Measurements from ENCODE around the gene CAMKV. TPM values are rescaled to one million over a fixed set of nuclear protein-coding genes. Genes with fewer than 3 reads are reported as not detected.
"Not testable (repeated sequence)": the region's sequence is repeated elsewhere in the genome, so short reads cannot be mapped to it uniquely, and the experiment has no call there.

The CAMKV gene
- total RNA-seq, 4 donors from 2014 or later: not detected

DNA sequence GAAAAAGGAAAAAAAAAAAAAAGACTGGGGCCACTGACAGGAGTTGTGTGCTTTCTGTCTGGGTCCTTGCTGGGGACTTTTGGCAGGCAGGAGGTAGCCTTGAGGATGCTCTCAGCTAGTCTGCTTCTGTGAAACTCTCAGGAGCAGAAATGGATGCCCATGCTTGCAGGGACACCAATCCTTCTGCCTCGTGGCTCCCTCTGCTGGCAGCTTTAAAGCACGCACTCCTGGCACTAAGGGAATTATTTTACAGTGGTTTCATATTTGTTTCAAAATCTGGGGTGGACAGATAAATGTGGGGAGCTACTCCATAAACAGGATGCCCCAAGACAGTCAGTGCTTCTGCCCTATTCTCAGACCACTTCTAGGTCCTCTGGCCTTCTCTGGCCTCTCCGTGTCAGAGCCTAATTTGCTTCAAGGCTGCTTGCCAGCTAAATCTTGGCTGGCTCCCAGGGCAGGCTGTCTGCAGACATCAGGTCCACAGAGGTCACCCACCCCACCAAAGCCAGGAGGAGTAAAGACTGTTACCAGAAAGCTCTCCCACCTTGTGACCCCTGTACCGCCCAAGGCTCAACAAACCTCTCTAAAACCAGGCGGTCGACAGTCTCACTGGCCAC is 30.4 kb downstream of the CAMKV start:
- no peak overlapping the region for H3K4me3 ChIP-seq
- 0 to 56% methylated on average over 1 to 3 of the region's 6 CpGs for WGBS, 2 donors (ENCODE audit: low coverage in 1 of 2)
- ATAC-seq: peak; percentile 82
- H3K9me3 ChIP-seq: no peaks in the 10 kb centered on the region
- peak overlapping the region in 2 of 4 donors; percentile 41 to 58 for H3K27ac ChIP-seq
- H3K4me1 ChIP-seq: peaks cover 0 to 31% (median 10%) of the 10 kb centered on the region in 3 donors
- H3K27me3 ChIP-seq: no peaks in the 10 kb centered on the region
- H3K36me3 ChIP-seq: peaks cover 0 to 5% of the 10 kb centered on the region in 2 donors
- no peak for TF ChIP-seq EP300 (IDR thresholded peaks at IDR 0.05)
- TF ChIP-seq, protein P1, sequence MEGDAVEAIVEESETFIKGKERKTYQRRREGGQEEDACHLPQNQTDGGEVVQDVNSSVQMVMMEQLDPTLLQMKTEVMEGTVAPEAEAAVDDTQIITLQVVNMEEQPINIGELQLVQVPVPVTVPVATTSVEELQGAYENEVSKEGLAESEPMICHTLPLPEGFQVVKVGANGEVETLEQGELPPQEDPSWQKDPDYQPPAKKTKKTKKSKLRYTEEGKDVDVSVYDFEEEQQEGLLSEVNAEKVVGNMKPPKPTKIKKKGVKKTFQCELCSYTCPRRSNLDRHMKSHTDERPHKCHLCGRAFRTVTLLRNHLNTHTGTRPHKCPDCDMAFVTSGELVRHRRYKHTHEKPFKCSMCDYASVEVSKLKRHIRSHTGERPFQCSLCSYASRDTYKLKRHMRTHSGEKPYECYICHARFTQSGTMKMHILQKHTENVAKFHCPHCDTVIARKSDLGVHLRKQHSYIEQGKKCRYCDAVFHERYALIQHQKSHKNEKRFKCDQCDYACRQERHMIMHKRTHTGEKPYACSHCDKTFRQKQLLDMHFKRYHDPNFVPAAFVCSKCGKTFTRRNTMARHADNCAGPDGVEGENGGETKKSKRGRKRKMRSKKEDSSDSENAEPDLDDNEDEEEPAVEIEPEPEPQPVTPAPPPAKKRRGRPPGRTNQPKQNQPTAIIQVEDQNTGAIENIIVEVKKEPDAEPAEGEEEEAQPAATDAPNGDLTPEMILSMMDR (IDR thresholded peaks at IDR 0.05): peak in 3 of 4 experiments; percentile 93
- TF ChIP-seq POLR2A (IDR thresholded peaks at IDR 0.05): no peak
- peak; percentile 42 for TF ChIP-seq POLR2AphosphoS5 (IDR thresholded peaks at IDR 0.05)

DNA sequence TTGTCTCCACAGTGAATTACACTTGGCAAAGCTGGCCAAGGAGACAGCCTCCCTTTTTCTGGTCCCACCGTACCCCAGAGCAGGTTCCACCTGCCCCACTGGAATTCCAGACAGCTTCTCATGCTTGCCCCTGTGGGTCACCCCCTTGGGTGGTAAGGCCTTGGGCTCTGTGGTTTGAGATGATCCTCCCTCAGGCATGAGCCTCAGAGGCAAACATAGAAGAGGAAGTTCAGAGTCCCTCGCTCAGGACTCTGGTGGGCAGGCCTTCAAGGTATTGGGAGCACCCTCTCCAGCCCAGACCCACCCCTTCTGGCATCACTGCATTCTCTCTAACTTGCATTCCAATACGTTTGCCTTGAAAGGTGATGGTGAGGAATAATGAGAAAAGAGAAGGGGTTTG is 38.4 kb downstream of the CAMKV start:
- no peaks in the 10 kb centered on the region for H3K27me3 ChIP-seq
- TF ChIP-seq EP300 (IDR thresholded peaks at IDR 0.05) (no peak), POLR2AphosphoS5 (IDR thresholded peaks at IDR 0.05) (no peak), POLR2A (IDR thresholded peaks at IDR 0.05) (no peak)
- TF ChIP-seq, protein P1 (IDR thresholded peaks at IDR 0.05): no peak
- H3K36me3 ChIP-seq: peaks cover 0 to 23% of the 10 kb centered on the region in 2 donors
- no peak overlapping the region for H3K27ac ChIP-seq
- WGBS, 2 donors (ENCODE audit: low coverage in 1 of 2): 71% methylated on average over 2 of the region's 3 CpGs; no CpG with 5 or more reads in 1 of the 2 donors
- no peaks in the 10 kb centered on the region for H3K4me1 ChIP-seq
- no peaks in the 10 kb centered on the region for H3K9me3 ChIP-seq
- no peak for ATAC-seq
- no peak overlapping the region for H3K4me3 ChIP-seq

DNA sequence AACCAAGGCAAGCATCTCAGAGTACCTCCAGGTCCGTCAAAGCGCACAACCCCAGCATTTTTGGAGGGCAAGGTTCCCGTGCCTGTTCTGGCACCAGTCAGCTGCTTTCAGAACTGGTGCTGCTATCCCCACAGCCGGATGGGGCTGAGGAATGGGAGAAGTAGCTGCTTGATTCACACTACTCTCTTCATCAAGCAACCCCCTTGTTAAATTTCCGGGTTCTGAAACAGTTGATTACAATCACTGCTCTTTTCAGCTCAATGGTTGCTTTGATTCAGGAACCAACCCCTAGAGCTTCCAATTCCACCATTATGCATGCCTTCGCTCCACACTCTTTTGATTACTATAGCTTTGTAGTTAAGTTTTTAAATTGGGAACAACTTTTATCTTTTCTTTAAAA is 43.7 kb downstream of the CAMKV start:
- H3K27me3 ChIP-seq: no peaks in the 10 kb centered on the region
- no peak overlapping the region for H3K4me3 ChIP-seq
- no peaks in the 10 kb centered on the region for H3K9me3 ChIP-seq
- peaks cover 0 to 14% of the 10 kb centered on the region in 2 donors for H3K36me3 ChIP-seq
- WGBS, 2 donors (ENCODE audit: low coverage in 1 of 2): 64 to 77% methylated on average over 5 of the region's 6 CpGs
- H3K27ac ChIP-seq: no peak overlapping the region
- no peak for TF ChIP-seq EP300 (IDR thresholded peaks at IDR 0.05)
- no peak for ATAC-seq
- H3K4me1 ChIP-seq: no peaks in the 10 kb centered on the region

DNA sequence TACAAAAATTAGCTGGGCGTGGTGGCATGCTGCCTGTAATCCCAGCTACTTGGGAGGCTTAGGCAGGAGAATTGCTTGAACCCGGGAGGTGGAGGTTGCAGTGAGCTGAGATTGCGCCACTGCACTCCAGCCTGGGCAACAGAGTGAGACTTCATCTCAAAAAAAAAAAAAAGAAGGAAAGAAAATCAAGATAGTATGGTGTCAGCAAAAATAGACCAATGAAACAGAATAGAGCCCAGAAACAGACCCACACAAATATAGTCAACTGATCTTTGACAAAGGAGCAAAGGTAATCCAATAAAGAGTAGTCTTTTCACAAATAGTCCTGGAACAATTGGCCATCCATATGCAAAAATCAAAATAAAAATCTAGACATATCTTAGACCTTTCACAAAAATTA is 46.6 kb downstream of the CAMKV start:
- H3K27ac ChIP-seq, H3K4me3 ChIP-seq, H3K4me1 ChIP-seq, H3K36me3 ChIP-seq, ATAC-seq, H3K27me3 ChIP-seq, H3K9me3 ChIP-seq: not testable (repeated sequence)
- 59% methylated on average over 3 of the region's 3 CpGs; no CpG with 5 or more reads in 1 of the 2 donors for WGBS, 2 donors (ENCODE audit: low coverage in 1 of 2)

DNA sequence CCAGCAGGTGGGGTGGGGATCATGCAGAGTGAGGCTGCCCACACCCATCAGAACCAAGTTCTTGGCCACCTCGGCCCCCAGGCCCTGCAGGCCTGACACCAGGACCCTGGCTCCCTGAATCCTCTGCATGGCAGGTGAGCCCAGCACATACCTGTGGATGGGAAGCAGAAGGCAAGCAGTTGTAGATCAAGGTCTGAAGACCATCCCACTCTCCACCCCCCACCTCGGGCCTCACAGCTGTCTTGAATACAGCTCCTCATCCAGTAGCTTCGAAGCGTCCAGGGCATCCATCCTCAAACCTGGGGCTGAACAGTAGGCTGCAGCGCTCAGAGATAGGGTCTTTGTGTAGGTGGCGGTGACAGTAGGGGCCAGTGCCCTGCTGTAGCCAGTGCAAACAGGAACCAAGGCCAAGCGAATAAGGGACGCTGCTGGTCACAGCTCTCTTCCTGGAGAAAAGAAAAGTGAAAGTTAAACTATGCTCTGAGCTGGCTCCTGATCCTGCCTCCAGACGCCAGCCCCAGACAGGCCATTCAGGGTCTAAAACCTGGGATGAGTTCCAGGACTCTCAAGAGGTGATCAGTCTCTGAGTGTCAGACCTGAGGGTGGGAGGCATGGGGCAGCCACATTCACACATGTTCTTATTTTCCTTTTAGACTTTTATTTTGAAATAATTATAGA is 56.1 kb downstream of the CAMKV start, which contains the start of gene UBA7:
TSS of gene UBA7 (minus strand) at position 457 of the 678 bp plus-strand sequence. CDS start at position 291, 166 bp downstream.
- TF ChIP-seq POLR2A (IDR thresholded peaks at IDR 0.05) (no peak), POLR2AphosphoS5 (IDR thresholded peaks at IDR 0.05) (peak; percentile 23)
- Histone ChIP-seq H3K4me3 (peak within 1 kb of the TSS; percentile 39 to 56), H3K9me3 (no peaks in the 10 kb centered on the region), H3K27me3 (no peaks in the 10 kb centered on the region), H3K36me3 (peaks cover 0 to 38% of the 10 kb centered on the region in 2 donors), H3K27ac (peak within 1 kb of the TSS in 3 of 4 donors; percentile 81 to 84 (median 83)), H3K4me1 (peaks cover 0 to 42% (median 14%) of the 10 kb centered on the region in 3 donors)
- peak; percentile 81 for ATAC-seq
- WGBS, 2 donors (ENCODE audit: low coverage in 1 of 2): 0% methylated on average over 3 of the region's 9 CpGs; no CpG with 5 or more reads in 1 of the 2 donors

DNA sequence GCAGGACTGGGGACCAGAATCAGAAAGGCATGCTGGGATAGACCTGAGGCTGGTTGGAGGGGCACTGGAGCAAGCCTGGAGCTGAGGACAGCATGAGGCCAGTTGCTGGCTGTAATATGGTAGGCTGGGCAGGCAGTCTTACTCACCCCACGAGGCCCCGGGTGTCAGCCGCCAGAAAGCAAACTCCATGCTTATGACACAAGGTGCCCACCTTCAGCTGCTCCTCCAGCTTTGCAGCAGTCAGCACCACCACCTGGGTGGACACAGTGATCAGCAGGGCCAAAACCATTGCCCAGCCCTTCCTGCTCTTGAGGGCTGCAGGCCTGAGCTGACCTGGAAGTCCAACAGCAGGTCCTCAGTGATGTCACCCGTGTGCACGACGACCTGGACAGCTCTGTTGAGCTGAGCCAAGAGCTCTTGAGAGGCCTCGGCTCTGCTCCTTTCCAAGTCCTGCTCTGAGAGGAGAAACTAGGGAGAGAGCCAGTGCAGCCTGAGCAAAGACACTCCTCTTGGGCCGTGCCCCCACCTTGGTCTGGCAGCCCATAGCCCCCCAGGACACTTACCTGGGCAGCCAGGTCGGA is 56.7 kb downstream of the CAMKV start:
- no peak for TF ChIP-seq POLR2AphosphoS5 (IDR thresholded peaks at IDR 0.05)
- H3K4me3 ChIP-seq: peak overlapping the region; percentile 39 to 56
- H3K27me3 ChIP-seq: no peaks in the 10 kb centered on the region
- WGBS, 2 donors (ENCODE audit: low coverage in 1 of 2): no CpG with 5 or more reads among the region's 9 CpGs
- H3K36me3 ChIP-seq: peaks cover 0 to 44% of the 10 kb centered on the region in 2 donors
- ATAC-seq: peak; percentile 8
- H3K9me3 ChIP-seq: no peaks in the 10 kb centered on the region
- H3K27ac ChIP-seq: peak overlapping the region in 3 of 4 donors; percentile 81 to 84 (median 83)
- peaks cover 0 to 48% (median 14%) of the 10 kb centered on the region in 3 donors for H3K4me1 ChIP-seq

Small RNA genes within 50 kb of the gene (small RNA-seq; reads per million reads assigned to genes)
- 0 reads per million in 4 donors for gene RN7SL217P

Other genes with a start within 250 kb of the CAMKV start
- 10 to 100 TPM; 61.4 to 80.2 (median 71.5) TPM for gene APEH, start 195.6 kb downstream of the CAMKV start, total RNA-seq
- gene MST1, start 180.4 kb downstream of the CAMKV start, total RNA-seq: 1 to 10 TPM in 3 of 4 donors, under 1 TPM in 1; 0.89 to 7.3 (median 4.4) TPM
- gene RNF123, start 180.3 kb downstream of the CAMKV start, total RNA-seq: 10 to 100 TPM; 18.5 to 31.2 (median 21.8) TPM
- under 1 TPM in 2 of 4 donors, not detected in 2; 0.27 to 0.31 TPM for gene AMIGO3, start 150.2 kb downstream of the CAMKV start, total RNA-seq
- 10 to 100 TPM; 15.6 to 20.5 (median 17.3) TPM for gene GMPPB, start 146.0 kb downstream of the CAMKV start, total RNA-seq
- 10 to 100 TPM; 37.8 to 64.9 (median 43.5) TPM for gene IP6K1, start 83.4 kb downstream of the CAMKV start, total RNA-seq
- gene CDHR4, start 70.0 kb downstream of the CAMKV start, total RNA-seq: under 1 TPM in 1 of 4 donors, not detected in 3; 0.40 TPM
- gene INKA1, start 66.6 kb downstream of the CAMKV start, total RNA-seq: 1 to 10 TPM; 1.3 to 3.4 (median 3.1) TPM
- 10 to 100 TPM; 16.2 to 62.7 (median 31.1) TPM for gene UBA7, start 56.0 kb downstream of the CAMKV start, total RNA-seq
- gene TRAIP, start 13.3 kb downstream of the CAMKV start, total RNA-seq: 1 to 10 TPM in 3 of 4 donors, under 1 TPM in 1; 0.81 to 1.8 (median 1.6) TPM
- gene MST1R, start 34.0 kb upstream of the CAMKV start, total RNA-seq: 1 to 10 TPM; 1.2 to 5.9 (median 2.0) TPM
- 10 to 100 TPM in 2 of 4 donors, 1 to 10 TPM in 2; 9.0 to 21.8 (median 10.8) TPM for gene MON1A, start 59.9 kb upstream of the CAMKV start, total RNA-seq
- gene RBM6, start 70.2 kb upstream of the CAMKV start, total RNA-seq: 100 to 1,000 TPM in 2 of 4 donors, 10 to 100 TPM in 2; 39.0 to 135 (median 84.2) TPM
- gene RBM5, start 219.0 kb upstream of the CAMKV start, total RNA-seq: 100 to 1,000 TPM in 3 of 4 donors, 10 to 100 TPM in 1; 85.7 to 228 (median 136) TPM